OCI-LY7 (cell line): Measurements from ENCODE around the gene STARD3. TPM values are rescaled to one million over a fixed set of nuclear protein-coding genes. Genes with fewer than 3 reads are reported as not detected.

Experiments used
- BruUV-seq: library from RNA; stranded (reverse); fragments of 400-500 nt; replicated peaks from 2 replicates; lab custom pipeline; 2021; lab: Mats Ljungman, UMichigan
- CTCF ChIA-PET: fragments of 300-600 bp; sonication (Branson Sonifier 250); formaldehyde crosslinking; loops from one replicate; lab custom pipeline; 2022; ENCODE audit warnings: antibody characterized with exemption; ENCODE audit not compliant: unreplicated experiment; lab: Charles Lee
- POLR2A ChIA-PET: fragments of 300-600 bp; sonication (Branson Sonifier 250); formaldehyde crosslinking; loops from one replicate; lab custom pipeline; 2022; ENCODE audit warnings: antibody characterized with exemption; lab: Charles Lee
- DNase-seq: peaks from one replicate; pipeline ENCODE4 v3.0.0-alpha.2; 2015; ENCODE audit warnings: low spot score
- H2AFZ ChIP-seq: fragments of 200-600 bp; sonication (generic), shearing (Covaris generic); 2 replicates; pipeline ENCODE4 v1.6.1; 2014; ENCODE audit warnings: mild to moderate bottlenecking, antibody characterized with exemption, low read length, moderate library complexity
- H3K27ac ChIP-seq: fragments of 200-600 bp; sonication (generic); 2 replicates; pipeline ENCODE4 v1.5.1; 2014; ENCODE audit warnings: mixed run types, low read depth, mild to moderate bottlenecking, moderate library complexity, low read length, inconsistent platforms; ENCODE audit not compliant: poor library complexity, severe bottlenecking
- H3K36me3 ChIP-seq: fragments of 200-600 bp; sonication (generic); 2 replicates; pipeline ENCODE4 v1.6.1; 2014; ENCODE audit warnings: mild to moderate bottlenecking, antibody characterized with exemption, low read length, moderate library complexity, mixed read lengths; ENCODE audit not compliant: insufficient read depth
- H3K4me1 ChIP-seq: fragments of 200-600 bp; sonication (generic); 2 replicates; pipeline ENCODE4 v1.5.1; 2014; ENCODE audit warnings: mild to moderate bottlenecking, low read length; ENCODE audit not compliant: insufficient read depth, poor library complexity, severe bottlenecking
- H3K4me2 ChIP-seq: fragments of 200-600 bp; sonication (generic); 2 replicates; pipeline ENCODE4 v1.6.1; 2014; ENCODE audit warnings: mild to moderate bottlenecking, low read length
- H3K4me3 ChIP-seq: fragments of 200-600 bp; sonication (generic); 2 replicates; pipeline ENCODE4 v1.5.1; 2014; ENCODE audit warnings: mild to moderate bottlenecking, low read depth, low read length; ENCODE audit not compliant: poor library complexity, severe bottlenecking
- H3K79me2 ChIP-seq: fragments of 200-600 bp; sonication (generic); 2 replicates; pipeline ENCODE4 v1.6.1; 2016; ENCODE audit warnings: low read depth, mild to moderate bottlenecking, low read length, moderate library complexity, mixed read lengths; ENCODE audit not compliant: insufficient read depth
- H3K9me2 ChIP-seq: fragments of 200-600 bp; sonication (generic); 2 replicates; pipeline ENCODE4 v1.6.1; 2016; ENCODE audit warnings: mild to moderate bottlenecking, low read length, mixed read lengths; ENCODE audit not compliant: insufficient read depth
- H3K9me3 ChIP-seq: fragments of 200-600 bp; sonication (generic); 2 replicates; pipeline ENCODE4 v1.6.1; 2014; ENCODE audit warnings: mild to moderate bottlenecking, mixed run types, low read length, mixed read lengths
- H4K20me1 ChIP-seq: fragments of 200-600 bp; sonication (generic); 2 replicates; pipeline ENCODE4 v1.6.1; 2014; ENCODE audit warnings: mild to moderate bottlenecking, antibody characterized with exemption, low read length, moderate library complexity, mixed read lengths; ENCODE audit not compliant: insufficient read depth
- EZH2phosphoT487 ChIP-seq: fragments of 200-600 bp; sonication (generic); IDR thresholded peaks from 2 replicates; pipeline ENCODE4 v1.6.1; 2018; ENCODE audit warnings: low read depth, borderline replicate concordance, mild to moderate bottlenecking, mixed run types, antibody characterized with exemption, low read length, moderate library complexity, mixed read lengths
- intact Hi-C: fragments of 100-400 bp; cut with micrococcal nuclease; formaldehyde crosslinking; loops from one replicate; pipeline ENCODE4 v1.10.0; 2022; ENCODE audit not compliant: unreplicated experiment
- total RNA-seq, 2 experiments: library from RNA; depleted of rRNA in 1 of 2; stranded (reverse); fragments of >200 nt in 1 of 2; shearing (Covaris generic) in 1 of 2; gene quantifications; 2 replicates each; pipeline ENCODE4 v1.2.3, GENCODE V29; 2014 to 2022
- TF ChIP-seq, protein P1 (sequence below): fragments of 200-600 bp; sonication (generic); conservative IDR thresholded peaks from 2 replicates; pipeline ENCODE4 v1.5.1; 2014; ENCODE audit warnings: mild to moderate bottlenecking, antibody characterized with exemption, low read length, moderate library complexity, mixed read lengths

Gene STARD3
- total RNA-seq, 2 experiments from 2014 or later, result 36.5 to 54.2 TPM

DNA sequence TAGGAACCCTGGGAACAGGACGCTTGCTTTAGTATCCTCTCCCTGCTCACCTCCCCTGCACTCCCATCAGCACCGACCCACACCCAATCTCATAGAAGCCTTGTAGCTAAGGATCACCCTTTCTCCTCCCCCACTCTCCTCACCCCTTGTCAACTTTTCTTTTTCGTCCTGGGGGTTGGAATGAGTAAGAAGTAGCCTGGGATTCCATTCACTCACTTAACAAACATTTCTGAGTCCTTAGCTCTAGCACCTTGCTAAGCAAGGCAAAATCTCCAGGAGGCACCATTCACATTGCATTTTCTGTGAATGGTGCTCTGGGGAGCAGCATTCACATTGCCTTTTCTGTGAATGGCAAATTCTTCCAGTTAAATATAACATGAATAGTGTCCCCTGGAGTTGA, 52.0 kb downstream of the STARD3 start:
- Histone ChIP-seq H4K20me1 (no peaks in the 10 kb centered on the region), H2AFZ (peak overlapping the region; percentile 83; the same call in 1 of the 2 replicates), H3K36me3 (no peaks in the 10 kb centered on the region), H3K4me3 (peak overlapping the region; percentile 89), H3K9me2 (no peaks in the 10 kb centered on the region), H3K79me2 (0 out of 2 replicates have a peak, but pooled peaks cover 10% of the 10 kb centered on the region), H3K4me2 (peak overlapping the region; percentile 99), H3K9me3 (no peaks in the 10 kb centered on the region), H3K27ac (no peak overlapping the region), H3K4me1 (peaks cover 17% of the 10 kb centered on the region)
- intact Hi-C loops, result loop anchor here (5.0 kb wide), 1 partner anchor 63 kb away; no protein-coding TSS in a partner anchor
- CTCF ChIA-PET, result no interaction called here
- POLR2A ChIA-PET, result interaction anchor here (0.6 to 0.7 kb wide), 2 partner anchors 143 to 433 kb away, joined by 3 read pairs; no protein-coding TSS in a partner anchor
- TF ChIP-seq EZH2phosphoT487, result no peak
- TF ChIP-seq, protein P1, sequence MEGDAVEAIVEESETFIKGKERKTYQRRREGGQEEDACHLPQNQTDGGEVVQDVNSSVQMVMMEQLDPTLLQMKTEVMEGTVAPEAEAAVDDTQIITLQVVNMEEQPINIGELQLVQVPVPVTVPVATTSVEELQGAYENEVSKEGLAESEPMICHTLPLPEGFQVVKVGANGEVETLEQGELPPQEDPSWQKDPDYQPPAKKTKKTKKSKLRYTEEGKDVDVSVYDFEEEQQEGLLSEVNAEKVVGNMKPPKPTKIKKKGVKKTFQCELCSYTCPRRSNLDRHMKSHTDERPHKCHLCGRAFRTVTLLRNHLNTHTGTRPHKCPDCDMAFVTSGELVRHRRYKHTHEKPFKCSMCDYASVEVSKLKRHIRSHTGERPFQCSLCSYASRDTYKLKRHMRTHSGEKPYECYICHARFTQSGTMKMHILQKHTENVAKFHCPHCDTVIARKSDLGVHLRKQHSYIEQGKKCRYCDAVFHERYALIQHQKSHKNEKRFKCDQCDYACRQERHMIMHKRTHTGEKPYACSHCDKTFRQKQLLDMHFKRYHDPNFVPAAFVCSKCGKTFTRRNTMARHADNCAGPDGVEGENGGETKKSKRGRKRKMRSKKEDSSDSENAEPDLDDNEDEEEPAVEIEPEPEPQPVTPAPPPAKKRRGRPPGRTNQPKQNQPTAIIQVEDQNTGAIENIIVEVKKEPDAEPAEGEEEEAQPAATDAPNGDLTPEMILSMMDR, result no peak
- BruUV-seq, result no TSS peak
- DNase-seq, result no peak

DNA sequence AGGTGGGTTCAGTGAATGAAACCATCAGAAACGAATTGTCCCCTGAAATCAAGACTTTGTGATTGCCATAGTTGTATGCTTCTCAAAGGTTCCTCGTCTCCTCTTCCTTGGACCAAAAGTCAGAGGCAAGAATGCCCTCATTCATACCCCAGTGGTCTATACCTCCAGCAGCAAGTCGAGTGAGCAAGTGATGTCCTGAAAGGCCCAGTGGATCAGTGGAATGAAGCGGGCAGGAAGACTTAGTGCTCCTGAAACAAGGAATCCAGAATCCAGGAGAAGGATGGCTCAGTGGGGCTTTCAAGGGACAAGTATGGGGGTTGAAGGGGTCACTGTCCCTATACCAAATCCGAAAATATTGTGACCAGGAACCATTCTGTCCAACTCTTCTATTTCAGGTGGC, 57.6 kb downstream of the STARD3 start:
- H3K79me2 ChIP-seq, result no peaks in the 10 kb centered on the region
- no peak overlapping the region for H3K4me3 ChIP-seq
- H3K9me2 ChIP-seq, result no peaks in the 10 kb centered on the region
- intact Hi-C loops, result no loop called here
- CTCF ChIA-PET, result no interaction called here
- H3K4me1 ChIP-seq, result no peaks in the 10 kb centered on the region
- H4K20me1 ChIP-seq, result no peaks in the 10 kb centered on the region
- H3K4me2 ChIP-seq, result no peak overlapping the region
- no TSS peak for BruUV-seq
- no peak for TF ChIP-seq EZH2phosphoT487
- TF ChIP-seq, protein P1, result no peak
- no peak for DNase-seq
- no peak overlapping the region for H3K27ac ChIP-seq
- H2AFZ ChIP-seq, result no peak overlapping the region
- no peaks in the 10 kb centered on the region for H3K9me3 ChIP-seq
- POLR2A ChIA-PET, result interaction anchor here (1.4 kb wide), 1 partner anchor 16 kb away, joined by 4 read pairs; no protein-coding TSS in a partner anchor
- H3K36me3 ChIP-seq, result no peaks in the 10 kb centered on the region

DNA sequence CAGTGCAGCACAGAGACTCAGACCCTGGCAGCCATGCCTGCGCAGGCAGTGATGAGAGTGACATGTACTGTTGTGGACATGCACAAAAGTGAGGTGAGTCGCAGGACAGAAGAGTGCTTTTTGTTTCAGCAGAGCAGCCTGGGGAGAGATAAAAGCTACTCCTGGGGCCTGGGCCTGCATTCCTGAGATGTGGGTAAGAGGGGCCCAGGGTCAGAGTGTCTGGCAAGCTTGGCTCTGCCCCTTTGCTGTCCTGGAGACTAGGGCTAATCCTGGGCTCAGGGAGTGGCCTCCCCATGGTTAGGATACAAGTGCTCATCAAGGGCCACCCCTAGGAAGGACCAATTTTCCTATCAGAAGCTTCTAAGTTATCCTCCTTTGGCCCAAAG, 58.1 kb downstream of the STARD3 start:
- no peak overlapping the region for H2AFZ ChIP-seq
- no peak overlapping the region for H3K27ac ChIP-seq
- H4K20me1 ChIP-seq, result no peaks in the 10 kb centered on the region
- no peak for TF ChIP-seq EZH2phosphoT487
- TF ChIP-seq, protein P1, result no peak
- H3K36me3 ChIP-seq, result no peaks in the 10 kb centered on the region
- no peaks in the 10 kb centered on the region for H3K9me2 ChIP-seq
- H3K4me2 ChIP-seq, result no peak overlapping the region
- no peaks in the 10 kb centered on the region for H3K79me2 ChIP-seq
- ChIA-PET CTCF (no interaction called here), POLR2A (interaction anchor here (1.4 kb wide), 1 partner anchor 16 kb away, joined by 4 read pairs; no protein-coding TSS in a partner anchor)
- BruUV-seq, result no TSS peak
- no peaks in the 10 kb centered on the region for H3K4me1 ChIP-seq
- DNase-seq, result no peak
- intact Hi-C loops, result no loop called here
- H3K4me3 ChIP-seq, result no peak overlapping the region
- no peaks in the 10 kb centered on the region for H3K9me3 ChIP-seq
